Mucosa of descending colon (tissue), 3 donors: ENCODE data around the gene ADGRB2. TPM values are rescaled to one million over a fixed set of nuclear protein-coding genes. Genes with fewer than 3 reads are reported as not detected.

Experiments
- ATAC-seq: fragments of 200-7000 bp; cut with Tn5 transposase; one replicate; pipeline ENCODE4 v1.9.1; 2020; ENCODE audit warnings: mild to moderate bottlenecking, moderate library complexity
- DNase-seq, 3 donors: peaks; one replicate each; pipeline ENCODE4 v3.0.0-alpha.2; 2020
- H3K36me3 ChIP-seq: fragments of 200-600 bp; one replicate; pipeline ENCODE4 v1.8.0; 2021; ENCODE audit warnings: low read depth, mild to moderate bottlenecking
- H3K4me1 ChIP-seq: fragments of 200-600 bp; one replicate; pipeline ENCODE4 v1.8.0; 2021; ENCODE audit warnings: low read depth, mild to moderate bottlenecking
- H3K4me3 ChIP-seq: fragments of 200-600 bp; one replicate; pipeline ENCODE4 v1.8.0; 2021; ENCODE audit warnings: mild to moderate bottlenecking
- H3K9me3 ChIP-seq: fragments of 200-600 bp; one replicate; pipeline ENCODE4 v1.8.0; 2021; ENCODE audit warnings: mild to moderate bottlenecking
- CTCF ChIP-seq: fragments of 200-600 bp; IDR thresholded peaks from one replicate; pipeline ENCODE4 v1.8.0; 2022; ENCODE audit warnings: antibody characterized with exemption, mild to moderate bottlenecking
- intact Hi-C, 2 donors: fragments of 100-400 bp; cut with DNase I in 1 of 2; cut with micrococcal nuclease in 1 of 2; formaldehyde crosslinking; loops; one replicate each; pipeline versions ENCODE4 v1.11.0 to v1.11.1; 2022; cut with DNase I, micrococcal nuclease
- total RNA-seq, 3 donors: library from RNA; stranded (reverse); fragmentation: NEBNext Ultra II Directional in 2 of 3; extraction: Animal tissue kit (Norgen Biotek cat#: 25700) in 2 of 3; gene quantifications; one replicate each; pipeline versions ENCODE4 v1.2.1 to v1.2.4, GENCODE V29; 2021 to 2023
- donor health status: DM: no; HTN: no; CAD: no; lungs with moderate emphysema.
- donor health status: DM: no; HTN: no; CAD: no.
- donor health status: DM: no; HTN: yes; CAD: no.

ADGRB2 gene
- total RNA-seq, 3 donors from 2014 or later: 0.55 to 3.8 (median 0.65) TPM

GRCh38 chr1:31780632-31781031 lies 16.5 kb upstream of the ADGRB2 start:
- no peak for TF ChIP-seq CTCF
- Histone ChIP-seq H3K36me3 (no peaks in the 10 kb centered on the region), H3K4me3 (no peak overlapping the region), H3K4me1 (no peaks in the 10 kb centered on the region), H3K9me3 (no peaks in the 10 kb centered on the region)
- DNase-seq: no peak
- intact Hi-C loops: no loop called here
- ATAC-seq: no peak

- ATAC-seq: no peak
- no peaks in the 10 kb centered on the region for H3K36me3 ChIP-seq
- intact Hi-C loops: no loop called here
- no peaks in the 10 kb centered on the region for H3K4me1 ChIP-seq
- no peak for DNase-seq
- no peaks in the 10 kb centered on the region for H3K9me3 ChIP-seq
- no peak for TF ChIP-seq CTCF
- no peak overlapping the region for H3K4me3 ChIP-seq
These were observed 15.5 kb upstream of the ADGRB2 start for GRCh38 chr1:31779687-31780086.

DNA sequence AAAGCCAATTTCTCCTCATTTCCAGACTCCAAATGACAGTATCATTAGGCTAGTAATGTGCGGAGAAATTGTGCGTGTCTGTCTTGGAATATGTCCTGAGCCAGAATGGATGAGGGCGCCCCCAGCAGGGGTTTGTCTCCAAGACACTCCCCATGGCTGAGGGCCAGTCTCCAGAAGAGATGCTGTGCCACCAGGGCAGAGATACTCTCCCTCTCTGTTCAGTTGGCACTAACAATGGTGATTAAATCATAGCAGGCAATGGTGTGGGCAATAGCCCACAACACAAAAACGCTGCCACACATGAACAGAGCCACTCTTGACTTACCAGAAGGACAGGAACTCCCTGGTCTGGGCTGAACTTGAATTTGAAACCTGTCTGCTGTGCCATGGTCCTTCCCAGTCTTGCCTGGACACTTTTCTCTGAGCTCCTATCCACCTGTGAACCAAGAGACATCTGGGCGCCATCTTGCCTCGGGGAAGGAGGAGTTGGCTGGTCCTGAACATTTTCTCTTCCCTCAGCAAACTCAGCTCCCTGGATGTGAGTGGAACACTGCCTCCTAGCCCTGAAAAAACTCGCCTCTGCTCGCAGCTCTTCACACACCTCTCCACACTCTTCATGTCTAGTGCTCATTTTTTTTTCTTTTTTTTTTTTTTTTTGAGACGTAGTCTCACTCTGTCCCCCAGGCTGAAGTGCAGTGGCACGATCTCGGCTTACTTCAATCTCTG lies 14.8 kb upstream of the ADGRB2 start:
- DNase-seq: no peak
- H3K4me1 ChIP-seq: no peaks in the 10 kb centered on the region
- intact Hi-C loops: no loop called here
- no peaks in the 10 kb centered on the region for H3K9me3 ChIP-seq
- no peak for TF ChIP-seq CTCF
- ATAC-seq: no peak
- H3K4me3 ChIP-seq: no peak overlapping the region
- H3K36me3 ChIP-seq: no peaks in the 10 kb centered on the region

- Histone ChIP-seq H3K4me3 (no peak overlapping the region), H3K9me3 (no peaks in the 10 kb centered on the region), H3K4me1 (peaks cover 12% of the 10 kb centered on the region), H3K36me3 (no peaks in the 10 kb centered on the region)
- TF ChIP-seq CTCF: no peak
- DNase-seq: no peak
- ATAC-seq: no peak
- intact Hi-C loops: no loop called here
These were observed 12.4 kb upstream of the ADGRB2 start for GRCh38 chr1:31776516-31776915.

- intact Hi-C loops: no loop called here
These were observed 11.9 kb upstream of the ADGRB2 start for GRCh38 chr1:31776032-31776431.

More at GRCh38 chr1:31776032-31776431, 11.9 kb upstream of the ADGRB2 start:
- TF ChIP-seq CTCF: no peak
- DNase-seq (no peak), ATAC-seq (no peak)
- Histone ChIP-seq H3K36me3 (no peaks in the 10 kb centered on the region), H3K4me1 (peaks cover 12% of the 10 kb centered on the region), H3K9me3 (no peaks in the 10 kb centered on the region), H3K4me3 (no peak overlapping the region)
